Activated B cell treated with CpG ODN at 0.5 μM for 24 hours (primary cell): ENCODE data around the gene PROM1. TPM values are rescaled to one million over a fixed set of nuclear protein-coding genes. Genes with fewer than 3 reads are reported as not detected.

Experiments
- ATAC-seq: fragments of 200-7000 bp; cut with Tn5 transposase; one replicate; pipeline ENCODE4 v1.10.0; 2021; ENCODE audit warnings: low read depth, mild to moderate bottlenecking, moderate library complexity
- CTCF ChIA-PET: fragments of 350-600 bp; sonication (Branson Sonifier 250); formaldehyde crosslinking; loops from one replicate; lab custom pipeline; 2021; ENCODE audit warnings: antibody characterized with exemption; lab: Charles Lee
- POLR2A ChIA-PET: fragments of 350-600 bp; sonication (Branson Sonifier 250); formaldehyde crosslinking; loops from one replicate; lab custom pipeline; 2021; ENCODE audit warnings: antibody characterized with exemption; lab: Charles Lee
- DNase-seq: peaks from one replicate; pipeline ENCODE4 v3.0.0; 2022
- H3K27ac Mint-ChIP-seq: one replicate; pipeline ENCODE4 v1.8.0; 2020; ENCODE audit warnings: mixed read lengths
- H3K27me3 Mint-ChIP-seq: one replicate; pipeline ENCODE4 v1.8.0; 2021; ENCODE audit warnings: mixed read lengths
- H3K36me3 Mint-ChIP-seq: one replicate; pipeline ENCODE4 v1.8.0; 2021; ENCODE audit warnings: low read depth, mixed read lengths
- H3K4me1 Mint-ChIP-seq: one replicate; pipeline ENCODE4 v1.8.0; 2021; ENCODE audit warnings: mixed read lengths
- H3K4me3 Mint-ChIP-seq: one replicate; pipeline ENCODE4 v1.8.0; 2020; ENCODE audit warnings: mild to moderate bottlenecking, mixed read lengths
- H3K9me3 Mint-ChIP-seq: one replicate; pipeline ENCODE4 v1.8.0; 2020; ENCODE audit warnings: mixed read lengths
- CTCF ChIP-seq: fragments of 200-600 bp; IDR thresholded peaks from one replicate; pipeline ENCODE4 v1.8.0; 2022; ENCODE audit warnings: antibody characterized with exemption, mild to moderate bottlenecking
- intact Hi-C: fragments of 100-400 bp; cut with micrococcal nuclease; formaldehyde crosslinking; loops from one replicate; pipeline ENCODE4 v1.15.1; 2024
- total RNA-seq: library from RNA; stranded (reverse); gene quantifications from 2 replicates; pipeline ENCODE4 v1.2.3, GENCODE V29; 2022

PROM1 gene
- total RNA-seq, 1 donor from 2014 or later: not detected

- intact Hi-C loops: no loop called here
- H3K9me3 Mint-ChIP-seq: no peaks in the 10 kb centered on the region
- POLR2A ChIA-PET: no interaction called here
- TF ChIP-seq CTCF: no peak
- peaks cover 6% of the 10 kb centered on the region for H3K27me3 Mint-ChIP-seq
- H3K4me3 Mint-ChIP-seq: no peak overlapping the region
- ATAC-seq: no peak
- H3K27ac Mint-ChIP-seq: no peak overlapping the region
- H3K36me3 Mint-ChIP-seq: no peaks in the 10 kb centered on the region
- no peaks in the 10 kb centered on the region for H3K4me1 Mint-ChIP-seq
- CTCF ChIA-PET: no interaction called here
- DNase-seq: no peak
Observed at GRCh38 chr4:15921592-15921932, 162.3 kb downstream of the PROM1 start.

- intact Hi-C loops: no loop called here
- H3K9me3 Mint-ChIP-seq: peaks cover 3% of the 10 kb centered on the region
Observed at GRCh38 chr4:15920723-15921591, 162.9 kb downstream of the PROM1 start.

GRCh38 chr4:15918484-15919129 is 165.2 kb downstream of the PROM1 start:
- ATAC-seq (no peak), DNase-seq (no peak)
- H3K36me3 Mint-ChIP-seq: no peaks in the 10 kb centered on the region
- peaks cover 5% of the 10 kb centered on the region for H3K9me3 Mint-ChIP-seq
- POLR2A ChIA-PET: no interaction called here
- intact Hi-C loops: no loop called here
- no peak overlapping the region for H3K4me3 Mint-ChIP-seq
- CTCF ChIA-PET: no interaction called here
- no peak overlapping the region for H3K27ac Mint-ChIP-seq
- H3K4me1 Mint-ChIP-seq: no peaks in the 10 kb centered on the region
- TF ChIP-seq CTCF: no peak
- H3K27me3 Mint-ChIP-seq: peaks cover 4% of the 10 kb centered on the region

More at GRCh38 chr4:15920723-15921591, 162.9 kb downstream of the PROM1 start:
- no peak overlapping the region for H3K4me3 Mint-ChIP-seq
- H3K36me3 Mint-ChIP-seq: no peaks in the 10 kb centered on the region
- H3K4me1 Mint-ChIP-seq: no peaks in the 10 kb centered on the region
- DNase-seq (no peak), ATAC-seq (no peak)
- CTCF ChIA-PET: no interaction called here
- peaks cover 6% of the 10 kb centered on the region for H3K27me3 Mint-ChIP-seq
- H3K27ac Mint-ChIP-seq: no peak overlapping the region
- POLR2A ChIA-PET: no interaction called here
- TF ChIP-seq CTCF: no peak

Other genes with a start within 250 kb of the PROM1 start
- not detected in 2 replicates for gene FGFBP1, start 145.3 kb downstream of the PROM1 start, total RNA-seq
- 0.20 and 0.39 TPM in 2 replicates for gene FGFBP2, start 120.8 kb downstream of the PROM1 start, total RNA-seq
- 30.0 and 35.0 TPM in 2 replicates for gene TAPT1, start 142.4 kb upstream of the PROM1 start, total RNA-seq